ENCODE data around the gene PPP6R3.
"Not testable (repeated sequence)": the region's sequence is repeated elsewhere in the genome, so short reads cannot be mapped to it uniquely, and the experiment has no call there.

Gene PPP6R3

GRCh38 chr11:68436162-68436888, 24.2 kb upstream of the PPP6R3 start:
- DNase-seq: no peak

GRCh38 chr11:68436985-68437926, 23.3 kb upstream of the PPP6R3 start:
- no peak for DNase-seq

- DNase-seq: no peak
Observed at GRCh38 chr11:68437927-68438657, 22.5 kb upstream of the PPP6R3 start.

GRCh38 chr11:68438658-68439259, 21.8 kb upstream of the PPP6R3 start:
- no peak for DNase-seq

GRCh38 chr11:68439355-68440065, 21.0 kb upstream of the PPP6R3 start:
- no peak for DNase-seq

GRCh38 chr11:68440224-68440623, 20.3 kb upstream of the PPP6R3 start:
- no peak for DNase-seq

- no peak for DNase-seq
Observed at GRCh38 chr11:68441466-68442230, 18.9 kb upstream of the PPP6R3 start.

GRCh38 chr11:68442433-68442832, 18.1 kb upstream of the PPP6R3 start:
- DNase-seq: no peak

- DNase-seq: no peak
Observed at GRCh38 chr11:68444566-68444965, 16.0 kb upstream of the PPP6R3 start.

GRCh38 chr11:68445531-68446035, 15.0 kb upstream of the PPP6R3 start:
- DNase-seq: no peak

- no peak for DNase-seq
Observed at GRCh38 chr11:68446046-68446725, 14.4 kb upstream of the PPP6R3 start.

GRCh38 chr11:68447015-68447801, 13.3 kb upstream of the PPP6R3 start:
- DNase-seq: peak; percentile 73

- DNase-seq: not testable (repeated sequence)
Observed at GRCh38 chr11:68447914-68448313, 12.6 kb upstream of the PPP6R3 start.

GRCh38 chr11:68448604-68449011, 11.9 kb upstream of the PPP6R3 start:
- no peak for DNase-seq

GRCh38 chr11:68449951-68450350, 10.6 kb upstream of the PPP6R3 start:
- DNase-seq: no peak

- DNase-seq: no peak
Observed at GRCh38 chr11:68450711-68451110, 9.8 kb upstream of the PPP6R3 start.

- DNase-seq: no peak
Observed at GRCh38 chr11:68454767-68455166, 5.8 kb upstream of the PPP6R3 start.

- DNase-seq: no peak
Observed at GRCh38 chr11:68455485-68455884, 5.1 kb upstream of the PPP6R3 start.

GRCh38 chr11:68457216-68457897, 3.2 kb upstream of the PPP6R3 start:
- DNase-seq: no peak
